SK-N-MC (cell line): ENCODE measurements around the gene PHACTR3.

ENCODE experiments used
- EZH2 ChIP-seq: fragments of 200-600 bp; sonication (generic); IDR thresholded peaks from one replicate; pipeline ENCODE4 v1.6.1; 2017; ENCODE audit warnings: antibody characterized with exemption
- FOXP2 ChIP-seq: optimal IDR thresholded peaks from 2 replicates; pipeline ENCODE3; 2011; ENCODE audit warnings: mild to moderate bottlenecking, moderate library complexity; ENCODE audit not compliant: insufficient read depth; ENCODE audit errors: extremely low read length, control extremely low read depth
- POLR2AphosphoS5 ChIP-seq: IDR thresholded peaks from 2 replicates; pipeline ENCODE4 v1.6.1; 2012; ENCODE audit warnings: mild to moderate bottlenecking, low read depth, low read length, borderline replicate concordance

GRCh38 chr20:59837623-59838394, 233.5 kb downstream of the PHACTR3 start:
- TF ChIP-seq POLR2AphosphoS5: no peak
- TF ChIP-seq EZH2: no peak
- no peak for TF ChIP-seq FOXP2
